ENCODE results near the gene GFPT1.
A peak's percentile ranks its signal among the peaks of the same experiment; 100 is the strongest.

GFPT1 gene

GRCh38 chr2:69315160-69315761 is 71.8 kb downstream of the GFPT1 start:
- H3K4me3 ChIP-seq (ENCODE audit: low read depth in 1 of 2, low read length in 2 of 2) = no peak overlapping the region

GRCh38 chr2:69311024-69311416 is 76.0 kb downstream of the GFPT1 start:
- H3K27ac ChIP-seq (ENCODE audit: low read depth, low read length) = peak overlapping the region; percentile 83
- no peaks in the 10 kb centered on the region for H3K36me3 ChIP-seq (ENCODE audit: insufficient read depth, low read length)
- no peak overlapping the region for H3K4me3 ChIP-seq (ENCODE audit: low read depth in 1 of 2, low read length in 2 of 2)
- no peak overlapping the region for H3K9ac ChIP-seq (ENCODE audit: low read length)
- H3K4me1 ChIP-seq (ENCODE audit: insufficient read depth, low read length) = peaks cover 47% of the 10 kb centered on the region
- no peaks in the 10 kb centered on the region for H3K9me3 ChIP-seq (ENCODE audit: low read length)
- H3K27me3 ChIP-seq (ENCODE audit: control insufficient read depth in 1 of 2, insufficient read depth in 2 of 2, low read length in 2 of 2) = no peaks in the 10 kb centered on the region

More at GRCh38 chr2:69315160-69315761, 71.8 kb downstream of the GFPT1 start:
- Histone ChIP-seq H3K4me1 (ENCODE audit: insufficient read depth, low read length) (peaks cover 20% of the 10 kb centered on the region), H3K9ac (ENCODE audit: low read length) (no peak overlapping the region), H3K9me3 (ENCODE audit: low read length) (no peaks in the 10 kb centered on the region), H3K27me3 (ENCODE audit: control insufficient read depth in 1 of 2, insufficient read depth in 2 of 2, low read length in 2 of 2) (no peaks in the 10 kb centered on the region), H3K36me3 (ENCODE audit: insufficient read depth, low read length) (no peaks in the 10 kb centered on the region), H3K27ac (ENCODE audit: low read depth, low read length) (no peak overlapping the region)

- Histone ChIP-seq H3K27me3 (ENCODE audit: control insufficient read depth in 1 of 2, insufficient read depth in 2 of 2, low read length in 2 of 2) (no peaks in the 10 kb centered on the region), H3K9me3 (ENCODE audit: low read length) (no peaks in the 10 kb centered on the region), H3K9ac (ENCODE audit: low read length) (peak overlapping the region; percentile 11), H3K27ac (ENCODE audit: low read depth, low read length) (peak overlapping the region; percentile 83), H3K36me3 (ENCODE audit: insufficient read depth, low read length) (no peaks in the 10 kb centered on the region), H3K4me1 (ENCODE audit: insufficient read depth, low read length) (peaks cover 51% of the 10 kb centered on the region), H3K4me3 (ENCODE audit: low read depth in 1 of 2, low read length in 2 of 2) (peak overlapping the region in 1 of 2 donors; percentile 34)
Measured at GRCh38 chr2:69310111-69311023, 76.7 kb downstream of the GFPT1 start.

GRCh38 chr2:69309351-69310110 is 77.5 kb downstream of the GFPT1 start:
- H3K9ac ChIP-seq (ENCODE audit: low read length) = peak overlapping the region; percentile 28
- peak overlapping the region in 1 of 2 donors; percentile 34 for H3K4me3 ChIP-seq (ENCODE audit: low read depth in 1 of 2, low read length in 2 of 2)
- no peaks in the 10 kb centered on the region for H3K27me3 ChIP-seq (ENCODE audit: control insufficient read depth in 1 of 2, insufficient read depth in 2 of 2, low read length in 2 of 2)
- no peaks in the 10 kb centered on the region for H3K9me3 ChIP-seq (ENCODE audit: low read length)
- peak overlapping the region; percentile 88 for H3K27ac ChIP-seq (ENCODE audit: low read depth, low read length)
- H3K36me3 ChIP-seq (ENCODE audit: insufficient read depth, low read length) = no peaks in the 10 kb centered on the region
- H3K4me1 ChIP-seq (ENCODE audit: insufficient read depth, low read length) = peaks cover 51% of the 10 kb centered on the region

- Histone ChIP-seq H3K4me1 (ENCODE audit: insufficient read depth, low read length) (peaks cover 51% of the 10 kb centered on the region), H3K27ac (ENCODE audit: low read depth, low read length) (peak overlapping the region; percentile 88)
Measured at GRCh38 chr2:69308338-69308737, 78.7 kb downstream of the GFPT1 start.

GRCh38 chr2:69307579-69308064 is 79.4 kb downstream of the GFPT1 start:
- Histone ChIP-seq H3K27ac (ENCODE audit: low read depth, low read length) (peak overlapping the region; percentile 88), H3K9me3 (ENCODE audit: low read length) (no peaks in the 10 kb centered on the region), H3K27me3 (ENCODE audit: control insufficient read depth in 1 of 2, insufficient read depth in 2 of 2, low read length in 2 of 2) (no peaks in the 10 kb centered on the region), H3K4me3 (ENCODE audit: low read depth in 1 of 2, low read length in 2 of 2) (peak overlapping the region in 1 of 2 donors; percentile 81), H3K36me3 (ENCODE audit: insufficient read depth, low read length) (no peaks in the 10 kb centered on the region), H3K9ac (ENCODE audit: low read length) (peak overlapping the region; percentile 62), H3K4me1 (ENCODE audit: insufficient read depth, low read length) (peaks cover 51% of the 10 kb centered on the region)

More at GRCh38 chr2:69308338-69308737, 78.7 kb downstream of the GFPT1 start:
- no peaks in the 10 kb centered on the region for H3K27me3 ChIP-seq (ENCODE audit: control insufficient read depth in 1 of 2, insufficient read depth in 2 of 2, low read length in 2 of 2)
- no peaks in the 10 kb centered on the region for H3K9me3 ChIP-seq (ENCODE audit: low read length)
- H3K9ac ChIP-seq (ENCODE audit: low read length) = no peak overlapping the region
- H3K36me3 ChIP-seq (ENCODE audit: insufficient read depth, low read length) = no peaks in the 10 kb centered on the region
- no peak overlapping the region for H3K4me3 ChIP-seq (ENCODE audit: low read depth in 1 of 2, low read length in 2 of 2)

GRCh38 chr2:69306822-69307578 is 80.0 kb downstream of the GFPT1 start:
- no peaks in the 10 kb centered on the region for H3K27me3 ChIP-seq (ENCODE audit: control insufficient read depth in 1 of 2, insufficient read depth in 2 of 2, low read length in 2 of 2)
- H3K36me3 ChIP-seq (ENCODE audit: insufficient read depth, low read length) = no peaks in the 10 kb centered on the region
- H3K9me3 ChIP-seq (ENCODE audit: low read length) = no peaks in the 10 kb centered on the region
- peaks cover 51% of the 10 kb centered on the region for H3K4me1 ChIP-seq (ENCODE audit: insufficient read depth, low read length)
- H3K4me3 ChIP-seq (ENCODE audit: low read depth in 1 of 2, low read length in 2 of 2) = peak overlapping the region; percentile 81
- H3K9ac ChIP-seq (ENCODE audit: low read length) = peak overlapping the region; percentile 62
- peak overlapping the region; percentile 88 for H3K27ac ChIP-seq (ENCODE audit: low read depth, low read length)

GRCh38 chr2:69306393-69306821 is 80.6 kb downstream of the GFPT1 start:
- Histone ChIP-seq H3K9ac (ENCODE audit: low read length) (no peak overlapping the region), H3K4me3 (ENCODE audit: low read depth in 1 of 2, low read length in 2 of 2) (peak overlapping the region; percentile 81), H3K4me1 (ENCODE audit: insufficient read depth, low read length) (peaks cover 47% of the 10 kb centered on the region)

GRCh38 chr2:69305712-69306392 is 81.2 kb downstream of the GFPT1 start:
- Histone ChIP-seq H3K36me3 (ENCODE audit: insufficient read depth, low read length) (no peaks in the 10 kb centered on the region), H3K27ac (ENCODE audit: low read depth, low read length) (peak overlapping the region; percentile 88), H3K4me1 (ENCODE audit: insufficient read depth, low read length) (peaks cover 41% of the 10 kb centered on the region), H3K9ac (ENCODE audit: low read length) (no peak overlapping the region), H3K4me3 (ENCODE audit: low read depth in 1 of 2, low read length in 2 of 2) (peak overlapping the region; percentile 81), H3K9me3 (ENCODE audit: low read length) (no peaks in the 10 kb centered on the region), H3K27me3 (ENCODE audit: control insufficient read depth in 1 of 2, insufficient read depth in 2 of 2, low read length in 2 of 2) (no peaks in the 10 kb centered on the region)

More at GRCh38 chr2:69306393-69306821, 80.6 kb downstream of the GFPT1 start:
- Histone ChIP-seq H3K27ac (ENCODE audit: low read depth, low read length) (peak overlapping the region; percentile 88), H3K36me3 (ENCODE audit: insufficient read depth, low read length) (no peaks in the 10 kb centered on the region), H3K9me3 (ENCODE audit: low read length) (no peaks in the 10 kb centered on the region), H3K27me3 (ENCODE audit: control insufficient read depth in 1 of 2, insufficient read depth in 2 of 2, low read length in 2 of 2) (no peaks in the 10 kb centered on the region)

- Histone ChIP-seq H3K4me1 (ENCODE audit: insufficient read depth, low read length) (peaks cover 35% of the 10 kb centered on the region), H3K27ac (ENCODE audit: low read depth, low read length) (no peak overlapping the region)
Measured at GRCh38 chr2:69305166-69305565, 81.9 kb downstream of the GFPT1 start.

More at GRCh38 chr2:69305166-69305565, 81.9 kb downstream of the GFPT1 start:
- H3K9me3 ChIP-seq (ENCODE audit: low read length) = no peaks in the 10 kb centered on the region
- no peaks in the 10 kb centered on the region for H3K36me3 ChIP-seq (ENCODE audit: insufficient read depth, low read length)
- H3K4me3 ChIP-seq (ENCODE audit: low read depth in 1 of 2, low read length in 2 of 2) = no peak overlapping the region
- no peak overlapping the region for H3K9ac ChIP-seq (ENCODE audit: low read length)
- H3K27me3 ChIP-seq (ENCODE audit: control insufficient read depth in 1 of 2, insufficient read depth in 2 of 2, low read length in 2 of 2) = no peaks in the 10 kb centered on the region
